H9 (cell line): ENCODE measurements around the gene FOXK1. TPM values are rescaled to one million over a fixed set of nuclear protein-coding genes. Genes with fewer than 3 reads are reported as not detected.

ENCODE experiments used
- DNase-seq: peaks from one replicate; pipeline ENCODE4 v3.0.0-alpha.2; 2017
- H2AFZ ChIP-seq: one replicate; pipeline ENCODE4 v1.6.1; 2013; ENCODE audit warnings: mild to moderate bottlenecking, low read length, control low read depth, moderate library complexity
- H2AK5ac ChIP-seq: 2 replicates; pipeline ENCODE4 v1.6.1; 2013; ENCODE audit warnings: low read length, control low read depth, mixed read lengths; ENCODE audit not compliant: insufficient read length
- H2BK120ac ChIP-seq: one replicate; pipeline ENCODE4 v1.6.1; 2013; ENCODE audit warnings: low read depth, mild to moderate bottlenecking, low read length, control low read depth, inconsistent platforms; ENCODE audit not compliant: poor library complexity, severe bottlenecking
- H2BK12ac ChIP-seq: 2 replicates; pipeline ENCODE4 v1.6.1; 2013; ENCODE audit warnings: low read length, control low read depth, mixed read lengths, low read depth; ENCODE audit not compliant: insufficient read length
- H2BK15ac ChIP-seq: 2 replicates; pipeline ENCODE4 v1.6.1; 2013; ENCODE audit warnings: low read depth, low read length, control low read depth
- H2BK20ac ChIP-seq: one replicate; pipeline ENCODE4 v1.6.1; 2013; ENCODE audit warnings: low read depth, mild to moderate bottlenecking, low read length, control low read depth, inconsistent platforms; ENCODE audit not compliant: poor library complexity, severe bottlenecking
- H2BK5ac ChIP-seq: 2 replicates; pipeline ENCODE4 v1.6.1; 2013; ENCODE audit warnings: low read length, control low read depth, mixed read lengths; ENCODE audit not compliant: insufficient read length
- H3K14ac ChIP-seq: 2 replicates; pipeline ENCODE4 v1.6.1; 2013; ENCODE audit warnings: low read length, control low read depth; ENCODE audit not compliant: insufficient read depth
- H3K18ac ChIP-seq: 2 replicates; pipeline ENCODE4 v1.6.1; 2013; ENCODE audit warnings: low read depth, mild to moderate bottlenecking, mixed read lengths, low read length, control low read depth; ENCODE audit not compliant: insufficient read length
- H3K23ac ChIP-seq: 2 replicates; pipeline ENCODE4 v1.6.1; 2013; ENCODE audit warnings: low read length, control low read depth, mixed read lengths, low read depth; ENCODE audit not compliant: insufficient read length
- H3K23me2 ChIP-seq: 2 replicates; pipeline ENCODE4 v1.6.1; 2013; ENCODE audit warnings: low read depth, mild to moderate bottlenecking, mixed read lengths, low read length, control low read depth; ENCODE audit not compliant: insufficient read length, poor library complexity, severe bottlenecking
- H3K27ac ChIP-seq: 2 replicates; pipeline ENCODE4 v1.5.1; 2013; ENCODE audit warnings: low read length, control low read depth, mixed read lengths, low read depth; ENCODE audit not compliant: insufficient read length
- H3K27me3 ChIP-seq: 2 replicates; pipeline ENCODE4 v1.6.1; 2013; ENCODE audit warnings: low read length, control low read depth, inconsistent platforms; ENCODE audit not compliant: insufficient read depth
- H3K4ac ChIP-seq: 2 replicates; pipeline ENCODE4 v1.6.1; 2013; ENCODE audit warnings: low read depth, mild to moderate bottlenecking, control low read depth, inconsistent platforms, low read length, moderate library complexity
- H3K4me1 ChIP-seq: 2 replicates; pipeline ENCODE4 v1.6.1; 2013; ENCODE audit warnings: low read length, control low read depth, inconsistent platforms; ENCODE audit not compliant: insufficient read depth
- H3K4me2 ChIP-seq: 2 replicates; pipeline ENCODE4 v1.6.1; 2013; ENCODE audit warnings: low read length, control low read depth, mixed read lengths; ENCODE audit not compliant: insufficient read length, insufficient read depth
- H3K56ac ChIP-seq: 2 replicates; pipeline ENCODE4 v1.6.1; 2013; ENCODE audit warnings: low read depth, mild to moderate bottlenecking, mixed read lengths, low read length, control low read depth; ENCODE audit not compliant: insufficient read length
- H3K79me1 ChIP-seq: 2 replicates; pipeline ENCODE4 v1.6.1; 2013; ENCODE audit warnings: low read depth, mild to moderate bottlenecking, moderate library complexity, low read length, control low read depth, inconsistent platforms; ENCODE audit not compliant: insufficient read depth, poor library complexity, severe bottlenecking
- H3K79me2 ChIP-seq: 2 replicates; pipeline ENCODE4 v1.6.1; 2013; ENCODE audit warnings: low read length, control low read depth, inconsistent platforms; ENCODE audit not compliant: insufficient read depth
- H3K9ac ChIP-seq: 2 replicates; pipeline ENCODE4 v1.6.1; 2013; ENCODE audit warnings: low read length, control low read depth, mixed read lengths; ENCODE audit not compliant: insufficient read length; ENCODE audit errors: extremely low read depth
- H3K9me3 ChIP-seq: one replicate; pipeline ENCODE4 v1.6.1; 2013; ENCODE audit warnings: low read depth, low read length, inconsistent platforms; ENCODE audit not compliant: control insufficient read depth
- H3T11ph ChIP-seq: one replicate; pipeline ENCODE4 v1.6.1; 2013; ENCODE audit warnings: mild to moderate bottlenecking, low read length, control low read depth, inconsistent platforms
- H4K20me1 ChIP-seq: one replicate; pipeline ENCODE4 v1.6.1; 2013; ENCODE audit not compliant: control insufficient read depth, insufficient read length, insufficient read depth
- H4K5ac ChIP-seq: 2 replicates; pipeline ENCODE4 v1.6.1; 2013; ENCODE audit warnings: low read depth, mild to moderate bottlenecking, mixed read lengths, low read length, control low read depth; ENCODE audit not compliant: insufficient read length
- H4K8ac ChIP-seq: replicated peaks from 2 replicates; pipeline ENCODE4 v1.6.1; 2013; ENCODE audit warnings: low read length, control low read depth, mixed read lengths, low read depth; ENCODE audit not compliant: insufficient read length
- H4K91ac ChIP-seq: 2 replicates; pipeline ENCODE4 v1.6.1; 2013; ENCODE audit warnings: low read depth, mild to moderate bottlenecking, moderate library complexity, mixed read lengths, low read length, control low read depth; ENCODE audit not compliant: insufficient read length
- H3K27ac Mint-ChIP-seq, 3 experiments: 2 replicates in 2 of 3; 3 replicates in 1 of 3; pipeline ENCODE4 v1.8.0; 2020 to 2021; ENCODE audit warnings: mixed read lengths in 3 of 3, mild to moderate bottlenecking in 1 of 3, moderate library complexity in 1 of 3
- H3K27me3 Mint-ChIP-seq: 2 replicates; pipeline ENCODE4 v1.8.0; 2021; ENCODE audit warnings: low read depth, mild to moderate bottlenecking, moderate library complexity, mixed read lengths
- H3K36me3 Mint-ChIP-seq, 3 experiments: 2 replicates in 2 of 3; 3 replicates in 1 of 3; pipeline ENCODE4 v1.8.0; 2020 to 2021; ENCODE audit warnings: low read depth in 3 of 3, mixed read lengths in 3 of 3; ENCODE audit not compliant: insufficient read depth in 1 of 3
- H3K4me1 Mint-ChIP-seq, 2 experiments: 2 replicates each; pipeline ENCODE4 v1.8.0; 2020; ENCODE audit warnings: mixed read lengths in 2 of 2
- H3K4me3 Mint-ChIP-seq, 2 experiments: 2 replicates in 1 of 2; 3 replicates in 1 of 2; pipeline ENCODE4 v1.8.0; 2020 to 2021; ENCODE audit warnings: mild to moderate bottlenecking in 2 of 2, mixed read lengths in 2 of 2, moderate library complexity in 1 of 2
- H3K9me3 Mint-ChIP-seq, 2 experiments: 2 replicates in 1 of 2; 3 replicates in 1 of 2; pipeline ENCODE4 v1.8.0; 2020; ENCODE audit warnings: mild to moderate bottlenecking in 2 of 2, mixed read lengths in 2 of 2, moderate library complexity in 1 of 2
- WGBS: extraction: QIAGEN DNeasy Blood & Tissue Kit; methylation state at CpG from one replicate; pipeline ENCODE4 v1.1.7; 2013; ENCODE audit warnings: missing lambda C conversion rate, low lambda C conversion rate, mixed read lengths; ENCODE audit not compliant: insufficient read length; ENCODE audit errors: extremely low coverage; 5-methylcytosine and 5-hydroxymethylcytosine counted together
- total RNA-seq: library from RNA; stranded (reverse); gene quantifications from 2 replicates; pipeline ENCODE4 v1.2.1, GENCODE V29; 2021
- TF ChIP-seq, protein P1 (sequence below): fragments of 200-600 bp; sonication (generic); conservative IDR thresholded peaks from 3 replicates; pipeline ENCODE4 v1.8.0; 2021; ENCODE audit warnings: antibody characterized with exemption, mild to moderate bottlenecking

Gene FOXK1
- total RNA-seq, 1 experiment from 2014 or later, result 14.4 TPM

DNA sequence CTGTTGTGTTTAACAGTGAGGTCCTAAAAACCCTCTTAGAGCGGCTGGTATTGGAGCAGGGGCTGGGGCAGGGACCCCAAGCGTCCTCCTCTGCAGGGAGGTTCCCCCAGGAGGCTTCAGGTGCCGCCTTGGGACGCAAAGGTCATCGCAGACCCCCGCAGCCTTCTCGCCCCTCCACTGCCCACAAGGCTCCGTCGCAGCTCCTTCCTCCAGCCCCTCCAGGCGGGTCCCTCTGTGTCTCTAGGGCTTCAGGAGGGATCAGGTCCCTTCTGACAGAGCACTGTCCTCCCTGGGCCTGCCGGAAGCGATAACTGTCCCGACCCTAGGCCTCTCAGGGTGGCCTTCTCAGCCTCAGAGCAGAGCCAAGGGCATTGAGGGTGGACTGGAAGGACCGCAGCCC is 67.3 kb downstream of the FOXK1 start:
- Histone ChIP-seq H3K79me2 (no peaks in the 10 kb centered on the region), H2AFZ (no peak overlapping the region), H2BK15ac (no peak overlapping the region), H3K27ac (no peak overlapping the region), H3K27me3 (0 out of 2 replicates have a peak, but pooled peaks cover 2% of the 10 kb centered on the region), H4K8ac (no peak overlapping the region), H3K14ac (no peak overlapping the region), H3K79me1 (no peaks in the 10 kb centered on the region), H3K9ac (no peak overlapping the region), H2BK5ac (no peak overlapping the region), H3T11ph (no peak overlapping the region), H3K4me2 (no peak overlapping the region), H4K5ac (no peak overlapping the region), H3K18ac (no peak overlapping the region), H3K23ac (no peak overlapping the region), H3K4ac (no peak overlapping the region), H4K91ac (no peak overlapping the region), H2BK20ac (no peak overlapping the region), H2BK120ac (no peak overlapping the region), H2BK12ac (no peak overlapping the region), H2AK5ac (no peak overlapping the region), H4K20me1 (no peaks in the 10 kb centered on the region), H3K23me2 (peaks cover 6% of the 10 kb centered on the region), H3K4me1 (no peaks in the 10 kb centered on the region), H3K56ac (no peak overlapping the region), H3K9me3 (no peaks in the 10 kb centered on the region)
- no peak for DNase-seq
- no CpG with 5 or more reads among the region's 14 CpGs for WGBS
- H3K9me3 Mint-ChIP-seq, result no peaks in the 10 kb centered on the region
- peaks cover 6 to 10% of the 10 kb centered on the region in 2 experiments for H3K4me1 Mint-ChIP-seq
- H3K36me3 Mint-ChIP-seq, result peaks cover 7 to 15% (median 14%) of the 10 kb centered on the region in 3 experiments; a peak in 6 of 7 replicates
- TF ChIP-seq, protein P1, sequence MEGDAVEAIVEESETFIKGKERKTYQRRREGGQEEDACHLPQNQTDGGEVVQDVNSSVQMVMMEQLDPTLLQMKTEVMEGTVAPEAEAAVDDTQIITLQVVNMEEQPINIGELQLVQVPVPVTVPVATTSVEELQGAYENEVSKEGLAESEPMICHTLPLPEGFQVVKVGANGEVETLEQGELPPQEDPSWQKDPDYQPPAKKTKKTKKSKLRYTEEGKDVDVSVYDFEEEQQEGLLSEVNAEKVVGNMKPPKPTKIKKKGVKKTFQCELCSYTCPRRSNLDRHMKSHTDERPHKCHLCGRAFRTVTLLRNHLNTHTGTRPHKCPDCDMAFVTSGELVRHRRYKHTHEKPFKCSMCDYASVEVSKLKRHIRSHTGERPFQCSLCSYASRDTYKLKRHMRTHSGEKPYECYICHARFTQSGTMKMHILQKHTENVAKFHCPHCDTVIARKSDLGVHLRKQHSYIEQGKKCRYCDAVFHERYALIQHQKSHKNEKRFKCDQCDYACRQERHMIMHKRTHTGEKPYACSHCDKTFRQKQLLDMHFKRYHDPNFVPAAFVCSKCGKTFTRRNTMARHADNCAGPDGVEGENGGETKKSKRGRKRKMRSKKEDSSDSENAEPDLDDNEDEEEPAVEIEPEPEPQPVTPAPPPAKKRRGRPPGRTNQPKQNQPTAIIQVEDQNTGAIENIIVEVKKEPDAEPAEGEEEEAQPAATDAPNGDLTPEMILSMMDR, result no peak
- H3K27ac Mint-ChIP-seq, result no peak overlapping the region
- H3K4me3 Mint-ChIP-seq, result no peak overlapping the region
- H3K27me3 Mint-ChIP-seq, result peaks cover 27% of the 10 kb centered on the region
